Fibroblast of peridontal ligament (primary cell): ENCODE measurements around the gene BACH1.

Experiments
- DNase-seq: peaks from one replicate; pipeline ENCODE4 v3.0.0-alpha.2; 2010; ENCODE audit errors: extremely low read depth

Gene BACH1

GRCh38 chr21:29315131-29315749 lies 16.5 kb downstream of the BACH1 start:
- no peak for DNase-seq

DNA sequence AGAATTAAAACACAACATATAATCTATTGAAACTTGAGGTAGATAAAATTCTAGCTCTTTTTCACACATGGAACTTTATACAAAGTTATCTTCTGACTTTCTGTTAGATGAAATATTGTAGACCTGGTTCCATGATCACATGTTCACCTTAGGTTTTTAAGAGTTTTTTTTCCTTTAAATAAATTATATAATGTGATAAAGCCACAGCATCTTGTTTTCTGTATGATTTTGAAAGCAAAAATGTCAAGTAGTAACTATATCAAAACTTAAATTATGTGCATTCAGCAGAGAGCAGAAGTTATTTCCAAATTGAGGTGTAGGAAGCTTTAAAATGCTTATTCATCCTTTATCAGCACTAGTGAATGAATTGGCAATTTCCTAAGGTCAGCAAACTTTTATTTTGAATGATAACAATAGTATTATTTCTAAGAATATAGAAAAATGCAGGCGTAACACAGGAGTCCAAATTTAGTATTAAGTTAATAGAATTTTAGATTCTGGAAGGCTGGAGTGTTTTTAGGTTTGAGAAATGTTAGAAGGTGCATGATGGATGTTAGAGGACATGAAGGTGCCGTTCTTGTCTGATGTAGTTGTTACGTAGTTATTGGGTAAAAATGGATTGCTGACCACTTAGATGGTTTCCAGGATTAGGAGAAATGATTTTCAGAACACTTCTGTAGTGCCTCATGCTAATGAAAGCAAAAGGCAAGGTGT lies 17.5 kb downstream of the BACH1 start:
- no peak for DNase-seq

GRCh38 chr21:29316806-29317205 lies 18.1 kb downstream of the BACH1 start:
- DNase-seq = no peak

DNA sequence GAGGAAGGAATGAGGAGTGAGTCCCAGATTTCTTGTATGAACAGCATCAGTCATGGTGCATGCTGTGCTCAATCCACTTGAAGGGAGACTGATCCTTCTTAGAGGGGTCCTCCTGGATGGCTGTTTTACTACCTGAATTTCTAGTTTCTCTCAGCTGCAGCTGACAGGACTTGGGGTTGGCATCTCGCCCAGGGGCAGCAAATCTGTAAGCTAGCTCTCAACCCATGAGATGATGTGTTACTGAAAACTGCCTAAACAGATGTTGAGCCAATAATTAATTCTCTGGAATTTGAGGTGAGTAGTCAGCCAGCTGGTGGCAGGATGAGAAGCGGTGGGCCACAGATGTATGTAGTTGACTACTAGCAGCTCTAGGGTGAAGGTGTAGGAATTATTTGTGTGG lies 19.6 kb downstream of the BACH1 start:
- DNase-seq = no peak

- no peak for DNase-seq
These were observed 21.3 kb downstream of the BACH1 start for GRCh38 chr21:29320031-29320430.

GRCh38 chr21:29321217-29321616 lies 22.5 kb downstream of the BACH1 start:
- no peak for DNase-seq

- DNase-seq = no peak
These were observed 23.5 kb downstream of the BACH1 start for GRCh38 chr21:29321932-29322928.

GRCh38 chr21:29323189-29323588 lies 24.5 kb downstream of the BACH1 start:
- DNase-seq = no peak

DNA sequence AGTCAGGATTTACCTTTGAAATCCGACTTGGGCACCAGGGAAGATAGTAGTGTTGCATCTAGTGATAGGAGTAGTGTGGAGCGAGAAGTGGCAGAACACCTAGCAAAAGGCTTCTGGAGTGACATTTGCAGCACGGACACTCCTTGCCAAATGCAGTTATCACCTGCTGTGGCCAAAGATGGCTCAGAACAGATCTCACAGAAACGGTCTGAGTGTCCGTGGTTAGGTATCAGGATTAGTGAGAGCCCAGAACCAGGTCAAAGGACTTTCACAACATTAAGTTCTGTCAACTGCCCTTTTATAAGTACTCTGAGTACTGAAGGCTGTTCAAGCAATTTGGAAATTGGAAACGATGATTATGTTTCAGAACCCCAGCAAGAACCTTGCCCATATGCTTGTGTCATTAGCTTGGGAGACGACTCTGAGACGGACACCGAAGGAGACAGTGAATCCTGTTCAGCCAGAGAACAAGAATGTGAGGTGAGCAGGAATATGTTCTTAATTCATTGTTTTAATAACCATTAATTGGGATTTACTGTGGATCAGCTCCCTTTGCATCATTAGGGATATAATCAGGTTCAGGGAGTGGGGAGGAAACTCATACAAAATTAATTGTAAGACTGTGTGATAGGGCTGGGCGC lies 28.3 kb downstream of the BACH1 start:
- no peak for DNase-seq

- no peak for DNase-seq
These were observed 30.7 kb downstream of the BACH1 start for GRCh38 chr21:29329406-29329805.

- DNase-seq = no peak
These were observed 32.1 kb downstream of the BACH1 start for GRCh38 chr21:29330797-29331196.

GRCh38 chr21:29332461-29333362 lies 34.0 kb downstream of the BACH1 start:
- DNase-seq = peak; percentile 42

- no peak for DNase-seq
These were observed 34.7 kb downstream of the BACH1 start for GRCh38 chr21:29333406-29333805.

DNA sequence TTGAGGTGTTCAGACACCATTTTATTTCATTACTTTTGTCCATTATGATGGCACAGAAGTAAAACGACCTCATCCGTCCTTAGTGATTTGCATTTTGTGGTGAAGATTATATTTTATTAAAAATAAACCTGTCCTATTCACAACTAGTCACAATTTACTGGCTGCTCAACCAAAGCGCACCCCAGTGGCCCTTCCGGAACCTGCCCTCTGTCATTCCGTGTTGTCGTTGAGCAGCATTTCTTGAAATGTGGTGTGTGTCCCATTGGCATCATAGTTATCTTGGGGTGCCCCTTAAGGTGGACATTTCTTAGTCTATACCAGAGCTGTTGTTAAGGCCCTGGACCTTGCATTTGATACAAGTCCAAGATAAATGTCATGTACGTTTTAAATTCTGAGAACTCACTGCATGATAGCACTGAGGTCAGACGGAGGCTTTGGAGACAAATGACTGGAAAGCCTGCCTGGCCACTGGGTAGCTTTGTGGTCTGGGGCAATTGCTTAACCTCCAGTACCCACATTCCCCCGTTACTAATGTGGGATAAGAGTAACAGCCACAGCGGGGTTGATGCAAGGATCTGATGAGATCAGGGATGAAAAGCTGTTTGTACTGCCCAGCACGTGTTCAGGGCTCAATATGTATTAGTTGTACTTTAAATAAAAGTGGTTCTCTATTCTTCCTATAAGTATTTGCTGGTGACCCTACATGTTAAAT lies 36.2 kb downstream of the BACH1 start:
- peak; percentile 90 for DNase-seq

GRCh38 chr21:29335720-29336119 lies 37.0 kb downstream of the BACH1 start:
- DNase-seq = peak; percentile 61

DNA sequence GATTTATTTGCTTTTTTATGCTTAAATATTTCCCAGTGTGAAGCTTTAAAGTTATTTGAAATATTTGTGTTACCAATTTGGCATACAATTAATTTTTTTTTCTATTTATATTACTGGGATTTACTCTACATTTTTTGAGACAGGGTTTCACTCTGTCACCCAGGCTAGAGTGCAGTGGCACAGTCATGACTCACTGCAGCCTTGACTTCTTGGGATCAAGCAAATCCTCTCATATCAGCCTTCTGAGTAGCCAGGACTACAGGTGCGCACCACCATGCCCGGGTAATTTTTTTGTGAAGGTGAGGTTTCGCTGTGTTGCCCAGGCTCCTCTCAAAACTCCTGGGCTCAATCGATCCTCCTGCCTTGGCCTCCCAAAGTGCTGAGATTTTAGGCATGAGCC lies 39.5 kb downstream of the BACH1 start:
- DNase-seq = no peak

DNA sequence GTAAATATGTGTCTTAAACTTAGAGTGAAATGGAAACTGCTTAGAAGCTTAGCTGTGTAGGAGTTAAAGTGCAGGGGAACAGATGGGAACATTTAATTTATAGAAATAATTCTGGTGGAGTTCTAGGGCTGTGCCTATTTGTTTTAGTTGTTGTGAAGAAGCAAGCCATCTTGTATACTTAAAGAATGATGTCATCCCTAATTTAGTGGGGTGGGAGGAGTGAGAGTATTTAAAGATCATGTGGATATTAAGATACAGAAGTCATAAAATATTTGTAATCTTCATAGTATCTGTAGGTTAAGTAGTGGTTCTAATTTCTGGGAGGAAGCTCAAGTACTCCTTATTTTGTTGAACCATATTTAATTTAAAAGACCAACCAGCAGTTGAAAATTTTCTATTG lies 41.5 kb downstream of the BACH1 start:
- peak; percentile 47 for DNase-seq

GRCh38 chr21:29342363-29342957 lies 43.7 kb downstream of the BACH1 start:
- DNase-seq = peak; percentile 98

GRCh38 chr21:29343519-29343918 lies 44.8 kb downstream of the BACH1 start:
- DNase-seq = peak; percentile 83

DNA sequence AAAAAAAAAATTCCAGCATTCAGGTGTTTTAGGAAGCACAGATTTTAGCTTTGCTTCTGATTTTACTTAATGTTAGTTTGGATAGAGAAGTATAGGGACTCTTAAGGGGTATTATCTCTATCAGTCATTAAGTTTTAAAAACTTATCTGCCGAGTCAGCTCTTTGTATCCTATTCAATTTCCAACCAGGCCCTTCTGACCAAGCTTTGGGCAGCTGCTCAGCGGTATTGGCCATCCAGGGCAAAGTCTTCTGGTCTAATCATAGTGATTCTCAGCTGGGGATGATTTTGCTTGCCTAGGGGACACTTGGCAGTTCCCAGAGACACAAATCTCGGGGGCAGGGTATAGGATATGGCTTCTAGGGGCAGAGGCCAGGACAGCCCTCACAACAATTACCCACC lies 47.6 kb downstream of the BACH1 start:
- DNase-seq = no peak
